Stimulated activated naive CD8-positive, alpha-beta T cell treated with anti-CD3 and anti-CD28 coated beads, Interleukin-15, Interleukin-2, amounts not matched to agents 100 ng/mL and 50 ng/mL, for 24 hours (primary cell): ENCODE data around the gene MED14.

ENCODE experiments used
- H3K27ac Mint-ChIP-seq: one replicate; pipeline ENCODE4 v1.8.0; 2021; ENCODE audit warnings: mild to moderate bottlenecking, mixed read lengths
- H3K27me3 Mint-ChIP-seq: one replicate; pipeline ENCODE4 v1.8.0; 2021; ENCODE audit warnings: mixed read lengths
- H3K36me3 Mint-ChIP-seq: one replicate; pipeline ENCODE4 v1.8.0; 2021; ENCODE audit warnings: low read depth, mixed read lengths
- H3K4me1 Mint-ChIP-seq: one replicate; pipeline ENCODE4 v1.8.0; 2021; ENCODE audit warnings: low read depth, mixed read lengths
- H3K4me3 Mint-ChIP-seq: one replicate; pipeline ENCODE4 v1.8.0; 2021; ENCODE audit warnings: mild to moderate bottlenecking, mixed read lengths
- H3K9me3 Mint-ChIP-seq: one replicate; pipeline ENCODE4 v1.8.0; 2021; ENCODE audit warnings: mixed read lengths

MED14 gene

DNA sequence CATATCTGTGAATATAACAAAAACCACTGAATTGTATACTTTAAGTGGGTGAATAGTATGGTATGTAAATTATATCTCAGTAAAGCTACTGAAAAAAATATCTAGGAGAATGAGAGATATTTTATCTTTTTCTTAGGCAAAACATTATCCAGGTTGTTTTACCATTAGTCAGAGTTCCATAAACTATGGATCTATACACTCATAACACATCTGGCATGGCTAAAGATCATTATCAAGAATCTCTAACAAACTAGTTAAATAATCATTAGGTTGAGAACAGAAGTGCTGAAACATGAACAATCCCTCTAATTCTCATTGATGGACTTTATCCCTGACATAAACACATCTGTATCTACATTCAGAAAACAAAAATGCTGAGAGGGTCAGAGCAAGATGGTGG, 15.6 kb downstream of the MED14 start:
- H3K36me3 Mint-ChIP-seq = peaks cover 61% of the 10 kb centered on the region
- no peak overlapping the region for H3K27ac Mint-ChIP-seq
- H3K4me3 Mint-ChIP-seq = no peak overlapping the region
- H3K9me3 Mint-ChIP-seq = no peaks in the 10 kb centered on the region
- H3K27me3 Mint-ChIP-seq = no peaks in the 10 kb centered on the region
- peaks cover 55% of the 10 kb centered on the region for H3K4me1 Mint-ChIP-seq

GRCh38 chrX:40719218-40719617, 16.1 kb downstream of the MED14 start:
- Mint-ChIP-seq H3K27ac (no peak overlapping the region), H3K4me3 (no peak overlapping the region), H3K9me3 (no peaks in the 10 kb centered on the region), H3K27me3 (no peaks in the 10 kb centered on the region), H3K4me1 (peaks cover 50% of the 10 kb centered on the region), H3K36me3 (peaks cover 58% of the 10 kb centered on the region)

DNA sequence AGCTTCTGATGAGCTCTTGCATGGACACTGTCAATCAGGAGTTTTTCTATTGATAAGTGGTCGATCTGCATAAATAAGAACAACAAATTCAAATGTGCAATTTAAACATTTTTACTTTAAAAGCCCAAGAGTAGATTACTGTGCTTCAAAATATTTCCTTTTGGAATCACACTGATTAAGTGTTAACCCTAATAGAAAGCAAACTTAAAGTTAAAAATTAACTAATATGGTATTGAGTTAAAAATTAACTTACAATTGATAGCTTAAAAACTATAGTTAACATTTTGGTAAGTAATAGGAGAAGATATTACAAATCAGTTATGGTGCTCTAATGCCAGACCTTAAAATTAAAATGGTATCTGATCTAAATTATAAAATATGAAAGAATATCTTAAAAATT, 25.9 kb downstream of the MED14 start:
- no peak overlapping the region for H3K4me3 Mint-ChIP-seq
- no peak overlapping the region for H3K27ac Mint-ChIP-seq
- no peaks in the 10 kb centered on the region for H3K4me1 Mint-ChIP-seq
- H3K27me3 Mint-ChIP-seq = no peaks in the 10 kb centered on the region
- no peaks in the 10 kb centered on the region for H3K9me3 Mint-ChIP-seq
- H3K36me3 Mint-ChIP-seq = peaks cover 32% of the 10 kb centered on the region

GRCh38 chrX:40705658-40706312, 29.6 kb downstream of the MED14 start:
- Mint-ChIP-seq H3K9me3 (no peaks in the 10 kb centered on the region), H3K27me3 (no peaks in the 10 kb centered on the region), H3K36me3 (peaks cover 38% of the 10 kb centered on the region), H3K4me1 (no peaks in the 10 kb centered on the region), H3K27ac (no peak overlapping the region), H3K4me3 (no peak overlapping the region)

DNA sequence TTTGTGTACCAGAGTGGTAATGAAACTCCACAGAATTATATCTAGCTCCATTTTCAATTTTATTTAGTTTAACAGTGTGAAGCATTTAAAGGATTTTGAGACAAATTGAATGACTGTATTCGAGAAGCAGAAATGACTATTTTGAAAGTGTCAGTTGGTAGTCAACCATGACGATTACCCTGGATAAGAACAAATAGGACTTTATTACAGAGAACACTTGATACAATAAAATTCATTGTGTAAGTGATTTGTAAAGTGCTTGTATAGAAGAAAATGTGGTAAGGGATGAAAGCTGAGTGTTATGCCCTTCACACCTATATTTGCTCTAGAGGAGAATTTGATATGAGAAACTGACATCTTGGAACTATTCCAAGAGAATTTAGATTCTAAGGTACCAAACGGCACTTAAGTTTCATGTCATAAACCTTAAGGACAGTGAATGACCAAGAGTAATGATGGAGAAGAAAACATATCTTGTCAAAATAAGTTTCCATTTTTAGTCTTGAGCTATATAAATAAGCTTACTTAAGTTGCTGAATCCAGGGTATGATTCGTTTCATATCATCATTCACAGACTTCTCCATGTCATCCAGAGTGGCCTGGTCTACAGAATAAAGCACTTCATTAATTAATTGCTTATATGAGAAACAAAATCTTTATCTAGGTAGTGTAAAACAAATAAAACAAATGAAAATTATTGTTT, 34.6 kb downstream of the MED14 start:
- H3K9me3 Mint-ChIP-seq = no peaks in the 10 kb centered on the region
- H3K4me3 Mint-ChIP-seq = no peak overlapping the region
- H3K27ac Mint-ChIP-seq = no peak overlapping the region
- no peaks in the 10 kb centered on the region for H3K27me3 Mint-ChIP-seq
- H3K4me1 Mint-ChIP-seq = no peaks in the 10 kb centered on the region
- peaks cover 34% of the 10 kb centered on the region for H3K36me3 Mint-ChIP-seq

GRCh38 chrX:40698851-40699250, 36.5 kb downstream of the MED14 start:
- H3K4me3 Mint-ChIP-seq = no peak overlapping the region
- peaks cover 35% of the 10 kb centered on the region for H3K36me3 Mint-ChIP-seq
- no peaks in the 10 kb centered on the region for H3K9me3 Mint-ChIP-seq
- no peaks in the 10 kb centered on the region for H3K27me3 Mint-ChIP-seq
- H3K4me1 Mint-ChIP-seq = no peaks in the 10 kb centered on the region
- no peak overlapping the region for H3K27ac Mint-ChIP-seq

- Mint-ChIP-seq H3K36me3 (peaks cover 36% of the 10 kb centered on the region), H3K9me3 (no peaks in the 10 kb centered on the region), H3K27ac (no peak overlapping the region), H3K4me3 (no peak overlapping the region), H3K27me3 (no peaks in the 10 kb centered on the region), H3K4me1 (no peaks in the 10 kb centered on the region)
Observed at GRCh38 chrX:40694802-40695201, 40.5 kb downstream of the MED14 start.

GRCh38 chrX:40688929-40689328, 46.4 kb downstream of the MED14 start:
- no peak overlapping the region for H3K27ac Mint-ChIP-seq
- peaks cover 13% of the 10 kb centered on the region for H3K4me1 Mint-ChIP-seq
- H3K27me3 Mint-ChIP-seq = no peaks in the 10 kb centered on the region
- H3K4me3 Mint-ChIP-seq = no peak overlapping the region
- H3K9me3 Mint-ChIP-seq = no peaks in the 10 kb centered on the region
- peaks cover 38% of the 10 kb centered on the region for H3K36me3 Mint-ChIP-seq

DNA sequence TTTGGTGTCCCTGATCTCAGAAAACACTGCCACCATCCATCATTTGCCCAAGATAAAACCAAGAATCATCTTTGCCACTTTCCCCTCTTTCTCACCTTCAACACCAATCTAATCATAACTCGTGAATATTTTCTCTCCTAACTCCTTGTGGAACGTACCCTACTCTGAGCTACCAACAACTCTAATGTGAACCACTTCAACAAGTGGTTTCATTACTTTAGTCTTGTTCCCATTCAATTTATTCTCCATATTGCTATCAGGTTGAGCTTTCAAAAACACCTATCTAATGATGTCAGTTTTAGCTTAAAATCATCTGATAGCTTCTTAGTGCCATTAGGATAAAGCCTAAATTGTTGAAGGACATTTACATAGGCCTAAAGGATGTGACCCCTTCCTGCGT, 48.2 kb downstream of the MED14 start:
- Mint-ChIP-seq H3K9me3 (no peaks in the 10 kb centered on the region), H3K27ac (peak overlapping the region; percentile 26), H3K27me3 (no peaks in the 10 kb centered on the region), H3K4me1 (peaks cover 19% of the 10 kb centered on the region), H3K4me3 (no peak overlapping the region), H3K36me3 (peaks cover 26% of the 10 kb centered on the region)

DNA sequence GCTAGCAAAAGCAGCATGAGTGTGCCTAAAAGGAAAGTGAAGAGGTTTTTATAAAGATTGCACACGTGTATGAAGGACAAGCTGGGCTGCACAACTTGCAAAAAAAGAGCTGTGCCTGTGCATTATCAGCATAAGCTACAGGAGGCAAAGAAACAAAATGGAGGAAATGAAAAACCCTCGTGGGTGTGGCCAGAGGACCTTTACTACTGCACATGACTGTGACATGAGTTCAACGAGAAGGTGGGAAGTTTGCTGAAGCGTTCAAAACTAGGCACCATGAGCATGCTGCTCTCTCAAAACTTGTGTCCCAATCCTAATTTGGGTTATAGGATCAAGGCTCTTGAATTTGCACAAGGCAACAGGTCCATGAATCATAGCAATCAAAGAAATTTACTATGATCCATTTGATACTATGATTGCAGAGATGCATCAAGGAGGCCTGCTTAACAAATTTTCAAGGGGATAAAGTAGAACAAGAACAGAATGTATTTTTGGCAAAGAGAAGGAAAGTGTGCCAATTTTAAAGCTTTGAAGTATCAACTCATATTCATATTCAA, 49.9 kb downstream of the MED14 start:
- H3K9me3 Mint-ChIP-seq = no peaks in the 10 kb centered on the region
- peaks cover 21% of the 10 kb centered on the region for H3K36me3 Mint-ChIP-seq
- H3K27ac Mint-ChIP-seq = peak overlapping the region; percentile 36
- H3K4me3 Mint-ChIP-seq = no peak overlapping the region
- H3K27me3 Mint-ChIP-seq = no peaks in the 10 kb centered on the region
- H3K4me1 Mint-ChIP-seq = peaks cover 19% of the 10 kb centered on the region

- Mint-ChIP-seq H3K4me1 (peaks cover 19% of the 10 kb centered on the region), H3K36me3 (peaks cover 30% of the 10 kb centered on the region), H3K9me3 (no peaks in the 10 kb centered on the region), H3K4me3 (no peak overlapping the region), H3K27ac (peak overlapping the region; percentile 8), H3K27me3 (no peaks in the 10 kb centered on the region)
Observed at GRCh38 chrX:40684092-40684491, 51.2 kb downstream of the MED14 start.

- no peaks in the 10 kb centered on the region for H3K27me3 Mint-ChIP-seq
- H3K9me3 Mint-ChIP-seq = no peaks in the 10 kb centered on the region
- H3K4me3 Mint-ChIP-seq = no peak overlapping the region
- peaks cover 19% of the 10 kb centered on the region for H3K4me1 Mint-ChIP-seq
- no peak overlapping the region for H3K27ac Mint-ChIP-seq
- H3K36me3 Mint-ChIP-seq = peaks cover 28% of the 10 kb centered on the region
Observed at GRCh38 chrX:40683245-40683644, 52.1 kb downstream of the MED14 start.

DNA sequence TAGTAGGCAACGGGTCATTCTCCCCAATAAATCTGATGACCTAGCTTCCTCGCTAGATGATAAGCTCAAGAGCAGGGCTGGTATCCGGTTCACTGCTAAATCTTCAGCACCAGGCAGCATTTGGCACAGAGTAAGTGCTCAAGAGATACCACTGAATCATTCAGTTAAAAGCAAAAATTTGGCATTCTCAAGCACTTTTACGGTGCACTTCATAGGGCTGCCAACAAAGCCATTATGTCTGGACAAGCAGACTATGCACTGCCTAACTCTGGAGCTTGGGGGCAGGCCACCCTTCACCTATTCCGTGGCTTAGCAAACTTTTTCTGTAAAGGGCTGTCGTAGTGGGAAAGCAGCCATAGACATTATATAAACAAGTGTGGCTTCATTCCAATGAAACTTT, 64.2 kb downstream of the MED14 start:
- Mint-ChIP-seq H3K4me1 (no peaks in the 10 kb centered on the region), H3K36me3 (peaks cover 38% of the 10 kb centered on the region), H3K9me3 (no peaks in the 10 kb centered on the region), H3K27me3 (no peaks in the 10 kb centered on the region), H3K27ac (no peak overlapping the region), H3K4me3 (no peak overlapping the region)

- no peaks in the 10 kb centered on the region for H3K4me1 Mint-ChIP-seq
- no peaks in the 10 kb centered on the region for H3K9me3 Mint-ChIP-seq
- H3K4me3 Mint-ChIP-seq = no peak overlapping the region
- H3K27me3 Mint-ChIP-seq = no peaks in the 10 kb centered on the region
- H3K36me3 Mint-ChIP-seq = peaks cover 37% of the 10 kb centered on the region
- H3K27ac Mint-ChIP-seq = no peak overlapping the region
Observed at GRCh38 chrX:40663880-40664630, 71.3 kb downstream of the MED14 start.

DNA sequence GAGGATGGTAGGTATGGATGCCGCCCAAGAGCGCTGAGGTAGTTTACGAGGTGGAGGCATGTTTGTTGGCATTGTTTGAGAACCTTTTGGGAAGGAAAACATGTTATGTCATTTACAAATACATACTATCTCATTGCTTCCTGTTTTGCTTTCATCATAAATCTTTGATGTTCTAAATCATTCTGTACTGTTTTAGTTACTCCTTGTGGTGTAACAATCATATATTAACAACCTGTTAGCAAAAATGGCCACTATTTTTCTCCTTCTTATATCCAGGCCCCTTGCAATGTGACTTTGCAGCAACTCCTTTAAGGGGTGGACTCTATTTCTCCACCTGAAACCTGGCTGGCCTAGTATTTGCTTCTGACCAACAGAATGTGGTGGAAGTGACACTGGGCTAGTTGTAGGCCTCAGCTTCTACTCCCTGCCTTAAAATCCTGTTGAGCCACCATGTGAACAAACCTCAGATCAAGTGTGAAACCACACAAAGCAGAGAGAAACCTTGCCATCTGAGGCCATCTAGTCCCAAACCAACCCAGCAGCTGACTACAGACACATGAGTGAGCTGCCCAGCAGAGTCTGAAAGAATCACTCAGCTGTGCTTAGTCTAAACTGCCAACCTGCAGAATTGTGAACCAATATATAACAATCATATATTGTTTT, 72.1 kb downstream of the MED14 start:
- Mint-ChIP-seq H3K27me3 (no peaks in the 10 kb centered on the region), H3K9me3 (no peaks in the 10 kb centered on the region), H3K27ac (peak overlapping the region; percentile 58), H3K4me1 (no peaks in the 10 kb centered on the region), H3K4me3 (no peak overlapping the region), H3K36me3 (peaks cover 38% of the 10 kb centered on the region)
